ENCODE data around the gene MCOLN1.

MCOLN1 gene

GRCh38 chr19:7507884-7508283 lies 14.5 kb upstream of the MCOLN1 start:
- 45% methylated on average over 10 of the region's 11 CpGs for WGBS (ENCODE audit: insufficient coverage)
- POLR2A ChIA-PET, result no interaction called here
- no peaks in the 10 kb centered on the region for H3K27me3 ChIP-seq (replicated peaks in 2 of 5; ENCODE audit: control insufficient read depth in 4 of 5, insufficient read depth in 5 of 5, low read length in 4 of 5)
- CTCF ChIA-PET, result interaction anchor here (4.6 kb wide), 1 partner anchor 11 kb away, joined by 18 read pairs; a partner anchor contains a TSS
- H3K36me3 ChIP-seq (ENCODE audit: control insufficient read depth in 4 of 4, insufficient read depth in 4 of 4, low read length in 3 of 4), result no peaks in the 10 kb centered on the region
- H3K27ac ChIP-seq (ENCODE audit: insufficient read depth in 1 of 2, low read depth in 1 of 2, low read length in 2 of 2, poor library complexity in 1 of 2, severe bottlenecking in 2 of 2), result no peak overlapping the region
- H3K9me3 ChIP-seq (ENCODE audit: control extremely low read depth in 1 of 5, control insufficient read depth in 4 of 5, insufficient read depth in 2 of 5, low read depth in 1 of 5, low read length in 4 of 5), result peaks cover 0 to 1% (median 0%) of the 10 kb centered on the region in 5 experiments
- peaks cover 0 to 14% (median 10%) of the 10 kb centered on the region in 4 experiments for H3K4me1 ChIP-seq (ENCODE audit: control extremely low read depth in 1 of 4, control insufficient read depth in 4 of 4, insufficient read depth in 4 of 4, low read length in 3 of 4)
- H3K4me3 ChIP-seq (ENCODE audit: control insufficient read depth in 1 of 7, extremely low read depth in 1 of 7, insufficient read depth in 4 of 7, low read depth in 2 of 7, low read length in 6 of 7), result no peak overlapping the region
- DNase-seq, result peak; percentile 40 to 56 (median 51)

DNA sequence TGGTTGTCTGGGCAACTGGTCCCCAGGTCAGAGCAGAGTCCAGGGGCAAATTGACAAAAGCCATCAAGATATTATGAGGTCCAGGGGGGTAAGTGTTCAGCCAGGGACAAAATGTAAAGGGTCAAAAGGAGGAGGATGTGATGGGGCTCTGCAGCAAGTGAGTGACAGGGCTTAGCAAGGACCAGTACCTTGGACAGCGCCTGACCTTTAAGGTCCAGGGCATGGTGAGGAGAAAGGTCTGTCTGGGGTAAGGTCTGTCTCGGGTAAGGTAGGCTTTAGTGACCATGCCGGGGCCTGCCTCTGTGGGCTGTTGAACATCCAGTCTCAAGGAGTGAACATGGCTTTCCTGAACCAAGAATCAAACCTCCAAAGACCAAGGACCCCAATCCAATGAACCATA lies 12.8 kb upstream of the MCOLN1 start:
- H3K27ac ChIP-seq (ENCODE audit: insufficient read depth in 1 of 2, low read depth in 1 of 2, low read length in 2 of 2, poor library complexity in 1 of 2, severe bottlenecking in 2 of 2), result no peak overlapping the region
- 26% methylated on average over 3 of the region's 3 CpGs for WGBS (ENCODE audit: insufficient coverage)

GRCh38 chr19:7512400-7512851 lies 10.0 kb upstream of the MCOLN1 start:
- CTCF ChIA-PET, result interaction anchor here (0.7 to 1.2 kb wide), 3 partner anchors 11 to 31 kb away, joined by 3 to 4 read pairs (median 3); no protein-coding TSS in a partner anchor
- WGBS (ENCODE audit: insufficient coverage), result 91% methylated on average over 3 of the region's 6 CpGs

More for the DNA sequence above, 12.8 kb upstream of the MCOLN1 start:
- Histone ChIP-seq H3K4me3 (ENCODE audit: control insufficient read depth in 1 of 7, extremely low read depth in 1 of 7, insufficient read depth in 4 of 7, low read depth in 2 of 7, low read length in 6 of 7) (no peak overlapping the region), H3K27me3 (replicated peaks in 2 of 5; ENCODE audit: control insufficient read depth in 4 of 5, insufficient read depth in 5 of 5, low read length in 4 of 5) (no peaks in the 10 kb centered on the region), H3K4me1 (ENCODE audit: control extremely low read depth in 1 of 4, control insufficient read depth in 4 of 4, insufficient read depth in 4 of 4, low read length in 3 of 4) (peaks cover 0 to 12% (median 10%) of the 10 kb centered on the region in 4 experiments), H3K36me3 (ENCODE audit: control insufficient read depth in 4 of 4, insufficient read depth in 4 of 4, low read length in 3 of 4) (no peaks in the 10 kb centered on the region), H3K9me3 (ENCODE audit: control extremely low read depth in 1 of 5, control insufficient read depth in 4 of 5, insufficient read depth in 2 of 5, low read depth in 1 of 5, low read length in 4 of 5) (peaks cover 0 to 1% (median 0%) of the 10 kb centered on the region in 5 experiments)
- ChIA-PET POLR2A (no interaction called here), CTCF (interaction anchor here (0.8 to 1.7 kb wide), 2 partner anchors 12 to 21 kb away, joined by 3 to 4 read pairs; partner anchors contain the start of gene PEX11G)
- DNase-seq, result peak in 1 of 3 donors; percentile 31

GRCh38 chr19:7513809-7514642 lies 8.4 kb upstream of the MCOLN1 start:
- POLR2A ChIA-PET, result no interaction called here
- H3K9me3 ChIP-seq (ENCODE audit: control extremely low read depth in 1 of 5, control insufficient read depth in 4 of 5, insufficient read depth in 2 of 5, low read depth in 1 of 5, low read length in 4 of 5), result peaks cover 0 to 1% (median 0%) of the 10 kb centered on the region in 5 experiments
- DNase-seq, result no peak
- H3K27ac ChIP-seq (ENCODE audit: insufficient read depth in 1 of 2, low read depth in 1 of 2, low read length in 2 of 2, poor library complexity in 1 of 2, severe bottlenecking in 2 of 2), result no peak overlapping the region
- H3K4me3 ChIP-seq (ENCODE audit: control insufficient read depth in 1 of 7, extremely low read depth in 1 of 7, insufficient read depth in 4 of 7, low read depth in 2 of 7, low read length in 6 of 7), result no peak overlapping the region
- H3K36me3 ChIP-seq (ENCODE audit: control insufficient read depth in 4 of 4, insufficient read depth in 4 of 4, low read length in 3 of 4), result peaks cover 0 to under 1% (median 0%) of the 10 kb centered on the region in 4 experiments
- WGBS (ENCODE audit: insufficient coverage), result 100% methylated on average over 2 of the region's 5 CpGs
- CTCF ChIA-PET, result interaction anchor here (1.7 kb wide), 1 partner anchor 9 kb away, joined by 5 read pairs; no protein-coding TSS in a partner anchor
- H3K4me1 ChIP-seq (ENCODE audit: control extremely low read depth in 1 of 4, control insufficient read depth in 4 of 4, insufficient read depth in 4 of 4, low read length in 3 of 4), result peaks cover 0 to 17% (median 9%) of the 10 kb centered on the region in 4 experiments
- H3K27me3 ChIP-seq (replicated peaks in 2 of 5; ENCODE audit: control insufficient read depth in 4 of 5, insufficient read depth in 5 of 5, low read length in 4 of 5), result no peaks in the 10 kb centered on the region

More at GRCh38 chr19:7512400-7512851, 10.0 kb upstream of the MCOLN1 start:
- Histone ChIP-seq H3K27ac (ENCODE audit: insufficient read depth in 1 of 2, low read depth in 1 of 2, low read length in 2 of 2, poor library complexity in 1 of 2, severe bottlenecking in 2 of 2) (no peak overlapping the region), H3K27me3 (replicated peaks in 2 of 5; ENCODE audit: control insufficient read depth in 4 of 5, insufficient read depth in 5 of 5, low read length in 4 of 5) (no peaks in the 10 kb centered on the region), H3K4me3 (ENCODE audit: control insufficient read depth in 1 of 7, extremely low read depth in 1 of 7, insufficient read depth in 4 of 7, low read depth in 2 of 7, low read length in 6 of 7) (no peak overlapping the region), H3K9me3 (ENCODE audit: control extremely low read depth in 1 of 5, control insufficient read depth in 4 of 5, insufficient read depth in 2 of 5, low read depth in 1 of 5, low read length in 4 of 5) (peaks cover 0 to 1% (median 0%) of the 10 kb centered on the region in 5 experiments), H3K36me3 (ENCODE audit: control insufficient read depth in 4 of 4, insufficient read depth in 4 of 4, low read length in 3 of 4) (no peaks in the 10 kb centered on the region), H3K4me1 (ENCODE audit: control extremely low read depth in 1 of 4, control insufficient read depth in 4 of 4, insufficient read depth in 4 of 4, low read length in 3 of 4) (peaks cover 0 to 17% (median 9%) of the 10 kb centered on the region in 4 experiments)
- POLR2A ChIA-PET, result no interaction called here
- no peak for DNase-seq

DNA sequence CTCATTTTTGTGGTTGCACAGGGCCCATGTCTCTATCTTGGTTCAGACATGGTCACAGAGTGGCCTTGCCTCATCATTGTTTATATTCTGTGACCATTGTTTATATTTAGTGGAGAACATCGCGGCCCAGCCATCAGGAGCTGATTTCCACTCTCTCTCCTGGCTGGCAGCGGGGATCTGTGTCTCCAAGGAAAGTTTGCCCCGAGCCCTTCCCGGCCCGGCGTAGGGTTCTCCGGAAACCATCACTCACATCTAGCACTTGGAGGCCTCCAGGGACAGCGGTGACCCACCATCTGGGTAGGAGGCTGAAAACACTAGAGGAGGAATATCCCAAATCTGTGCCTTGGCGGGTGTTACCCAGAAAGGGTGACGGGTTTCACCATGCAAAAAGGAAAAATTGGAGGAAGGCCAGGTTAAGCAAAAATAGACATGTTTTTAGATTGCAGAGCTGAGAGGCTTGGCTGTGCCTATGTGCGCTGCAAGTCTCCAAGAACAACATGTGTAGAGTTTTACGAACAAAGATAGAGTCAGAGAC lies 7.2 kb upstream of the MCOLN1 start:
- WGBS (ENCODE audit: insufficient coverage), result 92% methylated on average over 10 of the region's 13 CpGs
- H3K27me3 ChIP-seq (replicated peaks in 2 of 5; ENCODE audit: control insufficient read depth in 4 of 5, insufficient read depth in 5 of 5, low read length in 4 of 5), result no peaks in the 10 kb centered on the region
- H3K36me3 ChIP-seq (ENCODE audit: control insufficient read depth in 4 of 4, insufficient read depth in 4 of 4, low read length in 3 of 4), result peaks cover 0 to 11% (median 0%) of the 10 kb centered on the region in 4 experiments
- CTCF ChIA-PET, result interaction anchor here (1.7 kb wide), 1 partner anchor 10 kb away, joined by 5 read pairs; no protein-coding TSS in a partner anchor
- H3K27ac ChIP-seq (ENCODE audit: insufficient read depth in 1 of 2, low read depth in 1 of 2, low read length in 2 of 2, poor library complexity in 1 of 2, severe bottlenecking in 2 of 2), result no peak overlapping the region
- POLR2A ChIA-PET, result interaction anchor here (1.4 kb wide), 1 partner anchor 30 kb away, joined by 4 read pairs; no protein-coding TSS in a partner anchor
- peaks cover 0 to 17% (median 9%) of the 10 kb centered on the region in 4 experiments for H3K4me1 ChIP-seq (ENCODE audit: control extremely low read depth in 1 of 4, control insufficient read depth in 4 of 4, insufficient read depth in 4 of 4, low read length in 3 of 4)
- peak overlapping the region in 5 of 7 experiments; percentile 43 to 77 (median 64) for H3K4me3 ChIP-seq (ENCODE audit: control insufficient read depth in 1 of 7, extremely low read depth in 1 of 7, insufficient read depth in 4 of 7, low read depth in 2 of 7, low read length in 6 of 7)
- peaks cover 0 to under 1% (median 0%) of the 10 kb centered on the region in 5 experiments for H3K9me3 ChIP-seq (ENCODE audit: control extremely low read depth in 1 of 5, control insufficient read depth in 4 of 5, insufficient read depth in 2 of 5, low read depth in 1 of 5, low read length in 4 of 5)
- no peak for DNase-seq

DNA sequence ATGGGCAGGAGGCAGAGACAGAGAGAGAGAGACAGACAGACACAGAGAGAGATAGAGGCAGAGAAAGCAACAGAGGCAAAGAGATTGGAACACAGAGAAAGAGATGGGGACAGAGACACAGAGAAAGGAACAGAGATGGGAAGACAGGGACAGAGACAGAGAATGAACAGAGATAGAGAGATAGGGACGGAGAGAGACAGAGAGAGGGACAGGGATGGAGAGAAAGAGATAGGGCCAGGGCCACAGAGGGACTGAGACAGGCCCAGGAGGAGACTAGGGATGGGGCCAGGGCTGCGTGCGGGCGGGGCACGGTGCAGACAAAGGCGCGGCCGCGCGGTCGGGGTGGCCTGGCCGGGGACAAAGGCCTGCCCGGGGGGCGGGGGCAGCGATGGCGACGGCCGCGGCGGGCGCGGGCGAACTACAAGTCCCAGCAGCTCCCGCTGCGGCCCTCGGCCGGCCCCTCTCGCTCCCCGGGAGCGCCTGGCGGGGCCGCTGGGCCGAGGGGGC lies 6.7 kb upstream of the MCOLN1 start, which contains the start of gene ZNF358:
Gene ZNF358, plus strand, starts transcription at position 459 of the 507 bp plus-strand sequence. CDS start 3,140 bp downstream, outside the sequence.
- Histone ChIP-seq H3K9me3 (ENCODE audit: control extremely low read depth in 1 of 5, control insufficient read depth in 4 of 5, insufficient read depth in 2 of 5, low read depth in 1 of 5, low read length in 4 of 5) (no peaks in the 10 kb centered on the region), H3K4me3 (ENCODE audit: control insufficient read depth in 1 of 7, extremely low read depth in 1 of 7, insufficient read depth in 4 of 7, low read depth in 2 of 7, low read length in 6 of 7) (peak within 1 kb of the TSS; percentile 35 to 77 (median 64)), H3K27me3 (replicated peaks in 2 of 5; ENCODE audit: control insufficient read depth in 4 of 5, insufficient read depth in 5 of 5, low read length in 4 of 5) (no peaks in the 10 kb centered on the region), H3K27ac (ENCODE audit: insufficient read depth in 1 of 2, low read depth in 1 of 2, low read length in 2 of 2, poor library complexity in 1 of 2, severe bottlenecking in 2 of 2) (peak within 1 kb of the TSS in 1 of 2 experiments; percentile 54), H3K36me3 (ENCODE audit: control insufficient read depth in 4 of 4, insufficient read depth in 4 of 4, low read length in 3 of 4) (peaks cover 0 to 12% (median 0%) of the 10 kb centered on the region in 4 experiments), H3K4me1 (ENCODE audit: control extremely low read depth in 1 of 4, control insufficient read depth in 4 of 4, insufficient read depth in 4 of 4, low read length in 3 of 4) (peaks cover 0 to 17% (median 9%) of the 10 kb centered on the region in 4 experiments)
- under 1% methylated on average over 29 of the region's 33 CpGs for WGBS (ENCODE audit: insufficient coverage)
- DNase-seq, result peak in 2 of 3 donors; percentile 49 to 55
- POLR2A ChIA-PET, result interaction anchor here (1.4 kb wide), 1 partner anchor 29 kb away, joined by 4 read pairs; no protein-coding TSS in a partner anchor
- CTCF ChIA-PET, result interaction anchor here (1.2 kb wide), 1 partner anchor 19 kb away, joined by 7 read pairs; a partner anchor contains a TSS

Measured in common myeloid progenitor, CD34-positive (primary cell).